Spleen (tissue), 11 donors: Measurements from ENCODE around the gene CFAP54. TPM values are rescaled to one million over a fixed set of nuclear protein-coding genes. Genes with fewer than 3 reads are reported as not detected.

Experiments
- DNase-seq: peaks from one replicate; pipeline ENCODE4 v3.0.0-alpha.2; 2020
- H3K27ac ChIP-seq, 8 donors: fragments of 200-600 bp; sonication (generic) in 7 of 8; 1 replicate in 4 of 8; 2 replicates in 4 of 8; pipeline versions ENCODE4 v1.5.0 to v1.8.0; 2016 to 2021; ENCODE audit warnings: inconsistent platforms in 4 of 8, mild to moderate bottlenecking in 4 of 8, moderate library complexity in 1 of 8
- H3K27me3 ChIP-seq, 7 donors: fragments of 200-600 bp; sonication (generic) in 6 of 7; replicated peaks in 1 of 7; 1 replicate in 4 of 7; 2 replicates in 3 of 7; pipeline versions ENCODE4 v1.5.0 to v1.8.0; 2016 to 2021; ENCODE audit warnings: inconsistent platforms in 3 of 7, mild to moderate bottlenecking in 1 of 7
- H3K36me3 ChIP-seq, 6 donors: fragments of 200-600 bp; sonication (generic) in 5 of 6; 1 replicate in 4 of 6; 2 replicates in 2 of 6; pipeline versions ENCODE4 v1.5.0 to v1.8.0; 2016 to 2021; ENCODE audit warnings: inconsistent platforms in 2 of 6
- H3K4me1 ChIP-seq, 6 donors: fragments of 200-600 bp; sonication (generic) in 5 of 6; 1 replicate in 3 of 6; 2 replicates in 3 of 6; pipeline versions ENCODE4 v1.5.0 to v1.8.0; 2016 to 2021; ENCODE audit warnings: inconsistent platforms in 3 of 6
- H3K4me3 ChIP-seq, 8 donors: fragments of 200-600 bp; sonication (generic) in 7 of 8; 1 replicate in 4 of 8; 2 replicates in 4 of 8; pipeline versions ENCODE4 v1.5.0 to v1.8.0; 2016 to 2021; ENCODE audit warnings: inconsistent platforms in 4 of 8, mild to moderate bottlenecking in 4 of 8, moderate library complexity in 2 of 8
- H3K9me3 ChIP-seq, 8 donors: fragments of 200-600 bp; sonication (generic) in 7 of 8; 1 replicate in 4 of 8; 2 replicates in 4 of 8; pipeline versions ENCODE4 v1.5.0 to v1.8.0; 2016 to 2021; ENCODE audit warnings: inconsistent platforms in 4 of 8
- CTCF ChIP-seq, 11 experiments: fragments of 200-600 bp in 7 of 11; fragments of 450-650 bp in 4 of 11; sonication (generic) in 4 of 11; IDR thresholded peaks in 8 of 11; conservative IDR thresholded peaks in 3 of 11; 1 replicate in 7 of 11; 2 replicates in 4 of 11; pipeline versions ENCODE4 v1.4.0 to v1.8.0; 2016 to 2021; ENCODE audit warnings: antibody characterized with exemption in 11 of 11, inconsistent platforms in 4 of 11, mild to moderate bottlenecking in 1 of 11
- POLR2A ChIP-seq, 3 donors: fragments of 450-650 bp; IDR thresholded peaks; one replicate each; pipeline ENCODE4 v1.5.1; 2017; ENCODE audit warnings: antibody characterized with exemption in 3 of 3, mild to moderate bottlenecking in 1 of 3
- POLR2AphosphoS5 ChIP-seq, 3 donors: sonication (generic); formaldehyde crosslinking; IDR thresholded peaks; one replicate each; pipeline ENCODE4 v1.5.1; 2017; ENCODE audit warnings: antibody characterized with exemption in 3 of 3
- WGBS, 5 donors: extraction: QIAGEN DNeasy Blood & Tissue Kit in 3 of 5; methylation state at CpG; one replicate each; pipeline versions ENCODE4 v1.1.5 to v1.1.7; 2013 to 2018; 5-methylcytosine and 5-hydroxymethylcytosine counted together
- intact Hi-C: fragments of 100-400 bp; cut with DNase I; formaldehyde crosslinking; loops from one replicate; pipeline ENCODE4 v1.15.0; 2023; ENCODE audit warnings: low total_unique reads
- polyA plus RNA-seq, 3 donors: library from polyadenylated mRNA; stranded (reverse); fragments of 200-250 nt; gene quantifications; one replicate each; pipeline ENCODE4 v1.2.1, GENCODE V29; 2013
- total RNA-seq, 7 donors: library from RNA; depleted of rRNA in 3 of 7; stranded (reverse); fragments of >200 nt in 3 of 7; fragmentation: NEBNext Ultra II Directional in 4 of 7; extraction: Animal tissue kit (Norgen Biotek cat#: 25700) in 4 of 7; gene quantifications; one replicate each; pipeline versions ENCODE4 v1.1.0 to v1.2.1, GENCODE V29; 2016 to 2021
- donor health status: healthy with polysubstance abuse.
- donor health status: DM: no; HTN: no; CAD: no; lungs with moderate emphysema.
- donor health status: DM: no; HTN: no; CAD: no.
- donor health status: Bipolar disorder and iron deficiency.
- donor health status: healthy.
- donor health status: DM: no; HTN: no; CAD: no.
- donor health status: DM: yes; HTN: yes; CAD: no.

Gene CFAP54
- total and polyA plus RNA-seq, 10 donors = 0.09 to 3.6 (median 2.1) TPM

- TF ChIP-seq POLR2A (IDR thresholded peaks at IDR 0.05) (no peak), POLR2AphosphoS5 (IDR thresholded peaks at IDR 0.05) (no peak), CTCF (IDR thresholded peaks at IDR 0.05 in 8 of 11, conservative IDR thresholded peaks at IDR 0.05 in 3 of 11) (no peak)
- no peaks in the 10 kb centered on the region for H3K9me3 ChIP-seq
- no peak overlapping the region for H3K4me3 ChIP-seq
- no peak overlapping the region for H3K27ac ChIP-seq
- intact Hi-C loops = no loop called here
- no peaks in the 10 kb centered on the region for H3K4me1 ChIP-seq
- no peak for DNase-seq
- H3K27me3 ChIP-seq = no peaks in the 10 kb centered on the region
- H3K36me3 ChIP-seq = no peaks in the 10 kb centered on the region
- 76 to 97% (median 85%) methylated on average over 2 of the region's 2 CpGs for WGBS, 5 donors
These were observed 127.8 kb downstream of the CFAP54 start for GRCh38 chr12:96617178-96617577.

GRCh38 chr12:96623155-96623554 lies 133.8 kb downstream of the CFAP54 start:
- no peak for DNase-seq
- Histone ChIP-seq H3K27ac (no peak overlapping the region), H3K4me3 (no peak overlapping the region), H3K4me1 (no peaks in the 10 kb centered on the region), H3K9me3 (no peaks in the 10 kb centered on the region), H3K36me3 (no peaks in the 10 kb centered on the region), H3K27me3 (no peaks in the 10 kb centered on the region)
- TF ChIP-seq POLR2A (IDR thresholded peaks at IDR 0.05) = no peak
- TF ChIP-seq POLR2AphosphoS5 (IDR thresholded peaks at IDR 0.05) = no peak
- no peak for TF ChIP-seq CTCF (IDR thresholded peaks at IDR 0.05 in 8 of 11, conservative IDR thresholded peaks at IDR 0.05 in 3 of 11)
- intact Hi-C loops = no loop called here

- Histone ChIP-seq H3K9me3 (no peaks in the 10 kb centered on the region), H3K4me3 (no peak overlapping the region), H3K27ac (no peak overlapping the region), H3K27me3 (no peaks in the 10 kb centered on the region), H3K4me1 (no peaks in the 10 kb centered on the region), H3K36me3 (no peaks in the 10 kb centered on the region)
- TF ChIP-seq POLR2AphosphoS5 (IDR thresholded peaks at IDR 0.05) (no peak), CTCF (IDR thresholded peaks at IDR 0.05 in 8 of 11, conservative IDR thresholded peaks at IDR 0.05 in 3 of 11) (no peak), POLR2A (IDR thresholded peaks at IDR 0.05) (no peak)
- no peak for DNase-seq
- 80 to 91% (median 86%) methylated on average over 4 of the region's 4 CpGs for WGBS, 5 donors
- intact Hi-C loops = no loop called here
These were observed 134.4 kb downstream of the CFAP54 start for GRCh38 chr12:96623656-96624217.

- TF ChIP-seq CTCF (IDR thresholded peaks at IDR 0.05 in 8 of 11, conservative IDR thresholded peaks at IDR 0.05 in 3 of 11) (no peak), POLR2A (IDR thresholded peaks at IDR 0.05) (no peak), POLR2AphosphoS5 (IDR thresholded peaks at IDR 0.05) (no peak)
These were observed 146.5 kb downstream of the CFAP54 start for GRCh38 chr12:96635844-96636243.

More at GRCh38 chr12:96635844-96636243, 146.5 kb downstream of the CFAP54 start:
- no peak for DNase-seq
- peaks cover 0 to 5% (median 0%) of the 10 kb centered on the region in 8 donors for H3K9me3 ChIP-seq
- intact Hi-C loops = no loop called here
- no peak overlapping the region for H3K27ac ChIP-seq
- WGBS, 5 donors = 77 to 88% (median 87%) methylated on average over 3 of the region's 3 CpGs
- H3K4me3 ChIP-seq = no peak overlapping the region
- H3K27me3 ChIP-seq = peaks cover 0 to 11% (median 0%) of the 10 kb centered on the region in 7 donors
- H3K36me3 ChIP-seq = no peaks in the 10 kb centered on the region
- H3K4me1 ChIP-seq = no peaks in the 10 kb centered on the region
